HG02973 (cell line): Measurements from ENCODE around the gene LARGE1.

Source experiments
- ATAC-seq: cut with Tn5 transposase; IDR thresholded peaks from one replicate; pipeline ENCODE4 v1.9.1; 2021; ENCODE audit warnings: moderate library complexity; ENCODE audit not compliant: unreplicated experiment

The LARGE1 gene

DNA sequence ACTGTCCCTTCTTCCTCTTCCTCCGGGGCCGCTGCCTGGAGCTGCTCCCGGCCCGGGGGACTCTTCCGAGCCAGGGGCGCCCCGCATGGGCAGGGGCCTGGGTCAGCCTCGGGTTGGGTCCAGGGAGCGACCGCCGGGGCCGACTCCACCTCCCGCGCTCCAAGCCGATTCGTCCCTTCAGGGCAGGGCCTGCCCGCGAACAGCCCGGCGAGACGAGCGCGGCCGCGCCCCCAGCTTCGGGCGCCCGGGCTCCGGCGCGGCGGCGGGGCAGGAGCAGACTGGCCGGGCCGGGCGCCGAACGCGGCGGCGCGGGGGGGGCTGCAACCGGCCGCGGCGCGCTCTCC, at the start of gene LARGE1:
Gene LARGE1 (minus strand): TSS at position 280 of the 344 bp plus-strand sequence.
- peak; percentile 17 for ATAC-seq

DNA sequence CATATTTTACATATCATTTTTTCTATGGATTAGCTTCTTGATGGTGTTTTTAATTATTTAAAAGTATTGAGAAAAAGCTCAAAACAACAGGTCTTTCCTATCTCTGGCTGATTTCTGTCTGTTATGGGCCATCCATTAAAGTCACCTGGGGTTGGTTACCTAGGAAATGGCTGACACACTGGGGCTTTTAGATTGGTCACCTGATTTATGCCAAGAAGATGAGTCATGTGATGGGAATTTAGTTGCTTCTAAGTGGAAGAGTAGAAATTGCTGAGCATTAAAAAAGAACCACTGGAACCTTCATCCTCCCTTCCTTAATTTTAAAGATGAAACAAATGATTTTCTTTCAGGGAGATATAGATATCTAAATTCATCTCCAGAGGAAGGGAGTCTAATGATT, 48.8 kb upstream of the LARGE1 start:
- ATAC-seq: no peak

DNA sequence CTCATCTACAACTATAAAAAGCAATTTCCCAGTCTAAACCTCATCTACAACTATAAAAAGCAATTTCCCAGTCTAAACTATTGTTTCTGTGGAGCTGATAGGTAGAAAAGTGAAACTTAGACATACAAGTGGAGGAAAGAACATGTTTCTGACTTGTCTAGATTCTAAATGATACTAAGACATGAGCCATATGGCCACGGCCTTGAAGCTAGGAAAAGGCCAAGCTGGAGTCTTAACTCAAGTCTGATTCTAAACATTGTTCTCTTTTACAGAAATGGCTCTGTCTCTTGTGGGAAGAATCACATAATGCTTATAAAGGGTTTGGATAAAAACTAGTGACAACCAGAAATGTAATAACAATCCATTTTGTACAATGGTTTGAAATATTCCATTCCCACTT, 43.8 kb upstream of the LARGE1 start:
- no peak for ATAC-seq

DNA sequence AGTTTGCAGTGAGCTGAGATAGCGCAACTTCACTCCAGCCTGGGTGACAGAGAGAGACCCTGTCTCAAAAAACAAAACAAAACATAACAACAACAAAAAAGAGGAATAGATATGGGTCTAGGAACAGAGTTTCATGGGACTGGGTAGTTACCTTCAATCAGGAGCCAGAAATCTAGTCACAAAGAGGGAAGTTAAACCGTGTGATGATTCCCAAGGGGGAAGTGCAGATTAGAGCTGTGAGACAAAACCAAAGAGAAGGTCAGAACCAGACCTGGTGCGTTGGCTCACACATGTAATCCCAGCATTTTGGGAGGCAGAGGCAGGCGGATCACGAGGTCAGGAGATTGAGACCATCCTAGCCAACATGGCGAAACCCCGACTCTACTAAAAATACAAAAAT, 42.1 kb upstream of the LARGE1 start:
- ATAC-seq: no peak

DNA sequence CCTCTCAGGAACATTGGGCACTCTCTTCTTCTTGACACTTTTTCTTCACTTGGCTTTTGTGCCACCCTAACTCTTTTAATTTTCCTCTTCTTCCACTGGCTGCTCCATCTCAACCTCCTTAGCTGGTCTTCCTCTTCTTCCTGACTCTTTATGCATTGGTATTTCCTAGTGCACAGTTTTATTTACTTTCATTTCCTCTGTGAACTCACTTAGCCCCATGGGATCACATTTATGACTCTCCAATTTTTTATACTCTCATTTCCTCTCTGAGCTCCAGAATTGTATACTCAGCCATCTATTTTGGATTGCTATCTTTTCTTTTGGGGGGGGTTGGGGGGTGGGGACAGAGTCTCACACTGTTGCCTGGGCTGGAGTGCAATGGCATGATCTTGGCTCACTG, 38.5 kb upstream of the LARGE1 start:
- no peak for ATAC-seq

DNA sequence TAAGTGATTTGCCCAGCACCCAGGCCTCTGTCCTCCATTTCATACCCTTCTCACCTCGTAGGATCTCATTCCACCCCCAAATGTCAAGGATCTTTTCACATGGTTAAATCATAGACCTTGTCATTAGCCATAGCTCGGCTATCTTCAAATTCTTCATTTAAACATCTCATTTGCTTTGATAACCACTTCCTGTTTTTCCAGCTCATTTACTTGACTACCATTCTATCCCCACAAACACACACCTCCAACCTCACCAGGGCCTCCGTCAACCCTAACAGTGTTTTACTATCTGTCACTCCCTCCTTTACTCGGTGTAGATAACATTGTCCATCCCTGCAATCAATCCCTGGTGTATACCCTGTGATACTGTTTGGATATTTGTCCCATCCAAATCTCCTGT, 36.8 kb upstream of the LARGE1 start:
- ATAC-seq: no peak

DNA sequence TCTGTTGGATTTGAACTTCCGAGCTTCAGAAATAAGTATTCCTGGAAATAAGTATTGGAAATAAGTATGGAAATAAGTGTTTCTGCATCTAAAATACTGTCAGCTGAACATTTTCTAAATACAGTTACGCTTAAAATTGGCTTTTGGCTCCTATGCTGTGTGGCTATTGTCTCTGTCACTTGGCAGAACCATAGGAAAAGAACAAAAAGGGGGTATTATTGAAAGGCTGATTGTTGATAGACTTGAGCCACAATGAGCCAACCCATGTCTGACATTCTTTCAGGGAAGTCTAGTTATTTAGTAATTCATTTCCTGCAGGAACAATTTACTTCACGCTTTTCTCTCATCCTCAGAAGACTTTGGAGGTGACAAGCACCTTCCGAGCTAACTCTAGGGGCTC, 32.5 kb upstream of the LARGE1 start:
- ATAC-seq: no peak

DNA sequence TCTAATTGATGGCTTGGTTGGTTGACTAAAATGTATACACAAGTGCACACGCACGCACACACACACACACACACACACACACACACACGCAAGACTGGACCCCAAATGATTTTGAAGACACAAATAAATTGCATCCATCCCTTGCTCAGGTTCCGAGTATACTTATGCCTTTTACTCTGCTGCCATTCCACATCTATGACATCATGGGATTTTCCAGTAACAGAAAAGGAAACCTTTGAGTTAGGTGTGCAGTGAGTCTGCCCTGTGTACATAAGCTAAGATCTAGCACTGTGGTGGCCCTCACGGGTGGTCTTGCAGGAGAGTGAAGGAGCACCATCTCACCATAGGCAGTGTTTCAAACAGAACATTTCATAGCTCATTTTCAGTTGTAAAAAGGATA, 20.5 kb upstream of the LARGE1 start:
- ATAC-seq: no peak

DNA sequence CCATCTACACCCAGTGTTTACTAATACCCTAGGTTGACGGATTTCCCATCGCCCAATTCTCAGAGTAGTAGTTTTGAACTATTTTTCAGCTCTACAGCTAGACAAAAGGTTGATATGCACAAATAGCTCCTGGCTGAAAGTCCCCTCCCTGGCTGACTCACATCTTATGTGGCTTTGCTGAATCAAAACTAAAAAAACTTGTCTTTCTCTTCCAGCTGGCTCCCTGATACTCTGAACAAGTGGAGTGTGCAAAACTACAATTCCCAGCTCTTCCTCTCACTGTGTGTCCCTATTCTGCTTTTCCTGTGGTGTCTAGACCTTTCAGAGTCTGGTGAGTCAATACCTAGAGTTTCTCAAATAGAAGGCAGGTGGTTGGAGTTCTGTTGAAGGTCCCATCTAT, 12.7 kb upstream of the LARGE1 start:
- no peak for ATAC-seq

DNA sequence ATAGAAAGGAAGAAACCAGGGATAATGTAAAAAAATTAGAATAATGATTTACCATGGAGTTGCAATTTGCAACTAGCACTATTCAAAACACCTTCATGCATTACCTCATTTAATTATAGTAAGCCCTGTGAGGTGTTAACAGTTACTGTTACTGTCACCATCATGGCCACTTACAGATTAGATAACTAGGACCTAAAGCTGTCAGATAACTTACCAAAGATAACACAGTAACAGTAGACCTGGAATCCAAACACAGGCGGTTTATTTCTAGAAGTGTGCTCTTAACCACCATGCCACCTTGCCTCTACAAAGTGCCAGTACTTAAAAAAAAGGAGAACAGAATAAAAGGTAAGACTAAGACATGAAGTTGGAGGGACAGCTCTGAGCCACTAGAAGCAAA, 11.1 kb upstream of the LARGE1 start:
- no peak for ATAC-seq

DNA sequence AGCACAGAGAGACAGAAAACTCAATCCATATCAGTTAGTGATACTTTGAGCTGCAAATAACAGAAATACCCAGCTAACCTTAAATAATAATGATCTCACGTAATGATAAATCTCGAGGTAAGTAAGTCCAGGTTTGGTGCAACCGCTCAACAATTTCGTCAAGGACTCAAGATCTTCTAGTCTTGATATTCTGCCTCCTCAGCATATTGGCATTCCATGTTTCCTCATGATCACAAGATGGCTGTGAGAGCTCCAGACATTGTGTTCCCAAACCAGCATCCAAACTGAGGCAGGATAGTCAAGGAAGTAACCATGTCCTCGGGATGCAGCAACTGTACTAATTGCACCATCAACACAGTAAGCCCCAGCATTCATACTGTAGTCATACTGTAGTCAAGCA, 7.5 kb upstream of the LARGE1 start:
- no peak for ATAC-seq

DNA sequence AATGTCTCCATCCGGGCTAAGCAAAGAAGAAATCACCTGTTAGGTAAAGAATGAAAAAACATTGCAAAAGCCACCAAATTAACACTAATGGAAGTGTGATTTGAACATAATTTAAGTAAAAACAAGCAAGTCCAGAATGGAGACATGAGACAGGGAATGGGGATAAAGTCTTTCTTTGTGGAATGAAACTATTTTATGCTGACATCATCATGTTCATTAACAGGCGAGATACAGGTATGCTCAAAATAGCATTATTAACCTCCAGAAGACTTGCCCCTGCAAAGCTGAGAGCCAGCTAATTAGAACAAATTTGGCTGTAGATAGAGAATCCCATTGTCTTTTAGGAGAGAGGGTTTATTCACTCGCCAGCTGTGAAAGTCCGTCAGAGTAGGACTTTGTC, 4.9 kb upstream of the LARGE1 start:
- no peak for ATAC-seq

DNA sequence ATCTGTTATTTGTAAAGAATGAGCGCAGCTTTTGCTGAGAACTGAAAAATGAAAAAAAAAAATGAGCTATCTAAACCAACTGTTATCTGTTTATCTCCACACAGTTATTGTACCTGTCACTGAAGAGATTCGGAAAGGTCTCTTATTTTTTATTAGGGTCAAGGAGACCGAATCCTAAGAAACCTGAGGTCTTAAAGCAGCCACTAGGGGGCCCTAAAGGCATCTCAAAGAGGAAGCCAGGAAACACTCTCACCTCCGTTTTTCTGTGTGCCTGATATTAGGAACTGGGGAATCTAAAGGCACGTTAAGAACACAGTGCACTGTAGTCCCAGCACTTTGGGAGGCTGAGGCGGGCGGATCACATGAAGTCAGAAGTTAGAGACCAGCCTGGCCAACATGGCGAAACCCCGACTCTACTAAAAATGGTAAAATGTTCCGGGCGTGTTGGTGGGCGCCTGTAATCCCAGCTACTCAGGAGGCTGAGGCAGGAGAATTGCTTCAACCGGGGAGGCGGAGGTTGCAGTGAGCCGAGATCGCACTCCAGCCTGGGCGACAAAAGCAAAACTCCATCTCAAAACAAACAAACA, 3.5 kb upstream of the LARGE1 start:
- ATAC-seq: no peak

DNA sequence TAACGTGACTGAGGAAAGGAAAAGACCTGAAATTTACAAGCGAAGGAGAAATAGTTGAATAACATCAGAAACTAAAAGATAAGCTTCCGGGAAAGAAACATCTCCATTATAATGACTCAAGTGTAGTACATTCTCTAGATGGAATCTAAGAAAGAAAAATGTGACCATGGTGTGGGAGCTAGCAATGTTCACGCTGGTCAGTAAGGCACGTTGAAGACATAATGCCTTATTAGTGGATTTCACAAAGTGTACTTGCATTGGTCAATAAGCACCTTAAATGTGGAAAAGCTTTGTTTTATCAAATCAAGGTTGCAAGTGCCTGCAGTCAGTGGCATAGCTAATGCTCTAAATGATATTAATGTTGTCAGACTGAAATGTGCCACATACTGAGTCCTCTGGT, 2.8 kb upstream of the LARGE1 start:
- ATAC-seq: no peak

DNA sequence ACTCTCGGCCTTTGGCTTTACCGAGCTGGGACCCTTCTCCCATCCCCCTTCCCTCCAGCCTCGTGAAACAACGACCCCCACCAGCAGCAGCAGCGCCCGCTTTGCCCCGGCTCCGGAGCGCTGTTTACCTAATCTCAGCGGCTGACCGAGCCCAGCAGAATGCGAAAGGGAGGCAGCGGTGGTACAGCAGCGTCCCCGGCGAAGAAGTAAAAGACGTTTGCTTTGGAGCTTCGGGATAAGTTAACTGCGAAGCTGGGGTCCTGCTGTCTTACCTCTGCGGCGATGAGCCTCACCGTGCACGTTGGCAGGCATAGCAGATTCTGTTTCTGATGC, 2.0 kb upstream of the LARGE1 start:
- no peak for ATAC-seq

DNA sequence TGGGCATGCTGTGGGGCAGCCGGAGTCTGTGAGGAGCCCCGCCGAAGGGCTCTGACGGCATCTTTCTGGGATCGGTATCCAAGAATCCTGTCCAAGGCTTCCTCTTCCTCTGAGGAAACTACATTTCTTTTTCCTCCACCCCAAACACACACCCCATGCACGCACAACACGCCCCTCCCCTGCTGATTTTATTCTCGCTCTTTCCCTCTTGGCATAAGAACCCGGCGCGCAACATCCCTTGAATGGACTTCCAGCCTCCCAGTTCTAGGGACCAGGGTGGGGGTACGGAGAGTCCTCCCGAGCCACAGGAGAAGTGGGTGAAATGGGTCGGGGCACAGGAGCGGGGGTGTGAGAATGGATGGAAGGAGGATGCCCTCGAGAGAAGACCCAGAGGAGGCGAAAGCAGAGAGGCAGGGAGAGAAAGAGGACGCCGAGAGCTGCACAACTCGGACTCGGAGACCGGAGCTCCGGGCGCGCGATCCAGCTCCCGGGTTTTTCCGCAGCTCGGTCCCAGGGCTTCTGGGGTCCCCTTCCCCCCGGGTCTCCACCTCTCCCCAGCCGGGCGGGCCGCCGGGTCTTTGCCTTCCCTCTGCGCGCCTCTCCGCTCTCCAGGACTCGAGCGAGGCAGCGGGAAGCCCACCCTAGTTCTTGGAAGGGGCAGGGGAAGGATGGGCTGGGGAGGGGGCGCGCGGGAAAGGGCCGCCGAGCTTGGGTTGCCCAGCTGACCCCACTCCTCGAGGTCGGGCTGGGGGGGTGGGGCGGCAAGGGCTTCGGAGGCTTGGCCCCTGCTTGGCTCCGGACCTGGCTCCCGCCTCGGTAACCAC, 1.5 kb upstream of the LARGE1 start:
- no peak for ATAC-seq

DNA sequence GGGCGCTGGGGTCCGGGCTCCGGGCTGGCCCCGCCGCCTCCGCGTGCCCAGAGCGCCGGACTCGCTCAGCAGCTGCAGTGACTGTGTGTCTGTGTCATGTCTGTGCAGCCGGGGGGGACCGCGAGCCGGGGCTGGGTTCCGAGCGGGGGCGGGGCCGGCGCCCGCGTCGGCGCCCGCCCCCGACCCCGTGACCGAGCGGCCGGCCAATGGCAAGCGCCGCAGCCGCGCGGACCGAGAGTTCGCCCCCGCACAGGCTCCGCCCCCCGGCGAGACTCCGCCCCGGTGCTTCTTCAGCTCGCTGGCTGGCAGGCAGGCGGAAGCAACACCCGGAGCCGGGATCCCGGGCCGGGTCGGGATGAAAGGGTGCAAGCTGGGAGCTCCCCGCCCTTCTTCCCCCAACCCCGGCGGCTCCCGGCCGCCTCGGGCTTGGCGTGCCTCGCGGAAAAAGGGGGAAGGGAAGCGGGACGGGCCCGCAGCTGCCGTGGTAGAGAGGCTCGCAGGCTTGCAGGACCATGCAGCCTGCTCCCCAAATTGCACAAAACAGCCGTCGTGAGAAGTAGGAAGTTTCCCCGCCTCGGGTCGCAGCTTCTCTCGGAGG, 750 bp upstream of the LARGE1 start:
- ATAC-seq: peak; percentile 68

DNA sequence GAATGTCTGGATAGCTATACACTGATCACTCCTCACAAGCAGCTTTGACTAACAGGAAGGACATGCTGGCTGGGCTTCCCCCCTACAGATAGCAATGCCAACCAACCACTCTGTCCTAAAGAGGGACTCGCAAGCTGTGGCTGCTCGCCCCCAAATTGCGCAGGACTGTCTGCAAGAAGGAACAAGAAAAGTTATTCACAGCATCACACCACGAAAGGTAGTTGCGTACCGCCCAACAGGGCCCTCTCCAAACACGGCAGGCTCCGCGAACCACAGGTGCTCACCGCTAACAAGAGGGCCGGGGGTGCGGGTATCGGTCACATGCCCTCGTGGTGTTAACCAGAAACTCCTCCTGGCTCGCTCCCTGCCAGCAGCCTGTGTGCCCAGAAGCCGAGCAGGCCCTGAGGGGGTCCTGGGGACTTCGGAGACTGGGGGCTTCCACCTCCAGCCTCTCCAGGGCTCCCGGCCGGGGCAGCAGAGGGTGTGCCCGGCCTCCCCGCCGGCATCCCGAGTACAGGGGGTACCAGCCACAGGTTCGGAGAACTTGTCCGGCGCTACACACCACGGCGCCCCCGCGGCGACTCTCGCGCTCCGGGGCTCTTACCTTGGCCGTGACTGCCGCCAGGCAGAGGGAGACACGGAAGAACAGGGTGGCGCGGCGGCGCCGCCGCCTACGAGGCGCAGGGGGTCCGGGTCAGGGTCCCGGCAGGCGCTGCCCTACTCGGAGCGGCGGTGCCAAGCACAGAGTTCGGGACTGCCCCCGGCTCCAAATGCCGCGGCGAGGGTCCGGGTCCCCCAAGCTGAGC, 682 bp downstream of the LARGE1 start:
- no peak for ATAC-seq

DNA sequence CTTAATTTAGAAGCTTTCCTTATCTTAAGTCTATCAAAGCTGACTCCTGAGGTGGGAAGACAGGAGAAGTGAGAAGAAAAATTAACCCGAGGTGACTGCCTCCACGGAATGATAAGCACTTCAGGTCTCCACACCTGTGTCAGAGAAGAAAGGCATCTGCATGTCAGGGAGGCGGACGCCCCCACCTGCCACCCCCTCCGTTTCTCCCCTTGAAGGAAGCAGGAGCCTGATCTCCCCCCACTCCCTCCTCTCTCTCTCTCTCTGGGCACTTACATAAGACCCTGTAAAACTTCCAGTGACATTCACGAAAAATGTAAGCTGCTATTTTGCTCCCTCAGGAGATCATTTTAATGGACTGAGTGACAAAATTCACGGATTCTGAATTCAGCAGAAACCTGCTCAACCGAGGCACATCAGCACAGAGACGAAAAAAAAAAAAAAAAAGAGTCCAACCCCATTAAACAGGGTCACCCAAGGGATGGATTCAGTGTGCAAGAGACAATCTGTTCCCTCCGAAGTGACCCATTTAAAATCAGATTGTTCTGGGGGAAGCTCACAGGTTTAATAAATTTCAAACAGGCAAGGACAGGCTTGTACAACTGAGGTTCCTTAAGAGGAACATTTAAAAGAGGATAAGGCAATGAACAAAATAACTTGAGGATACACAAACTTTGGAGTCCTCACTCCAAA, 1.5 kb downstream of the LARGE1 start:
- ATAC-seq: no peak

DNA sequence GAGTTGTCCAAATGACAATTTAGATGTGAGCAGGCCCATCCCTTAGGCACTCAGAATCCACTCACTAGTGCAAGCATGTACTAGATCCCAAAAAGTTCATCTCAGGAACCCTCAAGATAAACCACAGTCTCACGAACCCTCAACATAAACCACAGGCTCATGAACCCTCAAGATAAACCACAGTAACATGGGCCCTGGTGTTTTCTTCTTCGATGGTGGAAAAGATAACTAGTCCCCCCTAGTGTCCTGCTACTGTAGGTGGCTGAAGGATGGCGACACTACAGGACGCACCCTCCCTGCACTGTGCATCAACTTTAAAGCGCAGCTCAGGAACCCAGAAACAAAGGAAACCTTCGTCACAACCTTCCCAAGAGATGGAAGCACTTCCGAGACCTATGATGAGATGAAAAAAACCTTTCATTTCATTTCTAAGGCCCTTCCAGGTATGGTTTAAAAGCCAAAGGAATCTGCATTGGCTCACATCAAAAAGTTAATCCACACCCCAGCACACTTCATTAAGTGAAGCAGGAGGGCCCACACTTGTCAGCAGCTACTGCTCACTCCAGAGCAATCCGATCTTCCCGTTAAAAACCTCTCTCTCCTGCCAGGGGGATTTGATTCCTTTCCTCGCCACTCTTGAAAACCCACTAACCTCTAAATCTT, 2.4 kb downstream of the LARGE1 start:
- ATAC-seq: no peak

DNA sequence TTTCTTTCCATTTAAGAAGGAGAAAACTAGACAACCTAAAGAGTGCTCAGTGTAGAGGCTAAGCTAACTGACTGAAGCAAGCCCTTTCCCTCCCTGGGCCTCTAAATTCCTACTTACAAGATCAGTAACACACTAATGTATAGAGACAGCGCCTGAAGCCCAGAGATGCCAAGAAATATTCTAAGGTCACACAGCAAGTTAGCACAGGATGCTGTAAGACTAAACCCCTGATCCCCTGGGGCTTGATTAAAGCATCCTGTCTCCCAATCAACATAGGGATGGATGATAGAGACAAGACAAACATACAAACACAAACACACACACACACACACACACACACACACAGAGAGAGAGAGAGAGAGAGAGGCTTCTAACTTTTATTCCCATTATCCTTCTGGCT, 5.6 kb downstream of the LARGE1 start:
- ATAC-seq: no peak
